Endothelial cell of umbilical vein (primary cell): ENCODE results near the gene SEZ6. TPM values are rescaled to one million over a fixed set of nuclear protein-coding genes. Genes with fewer than 3 reads are reported as not detected.

Experiments used
- BruUV-seq: library from RNA; stranded (reverse); fragments of 400-500 nt; replicated peaks from 2 replicates; lab custom pipeline; 2021; lab: Mats Ljungman, UMichigan
- CTCF ChIA-PET: fragments of 300-600, 350-600 bp; sonication (Branson Sonifier 250); formaldehyde crosslinking; loops from one replicate; lab custom pipeline; 2021; ENCODE audit warnings: antibody characterized with exemption, inconsistent platforms; lab: Charles Lee
- POLR2A ChIA-PET: fragments of 300-600, 350-600 bp; sonication (Branson Sonifier 250); formaldehyde crosslinking; loops from one replicate; lab custom pipeline; 2021; ENCODE audit warnings: antibody characterized with exemption, inconsistent platforms; lab: Charles Lee
- DNase-seq: peaks from one replicate; pipeline ENCODE4 v3.0.0-alpha.2; 2011; ENCODE audit warnings: low read depth, low spot score
- FAIRE-seq: peaks from 2 replicates; lab custom pipeline; 2011; peaks lifted over from hg19 to GRCh38; lab: Jason Lieb, UNC
- H2AFZ ChIP-seq: 2 replicates; pipeline ENCODE4 v1.6.0; 2012; ENCODE audit warnings: low read depth, low read length, control low read depth, inconsistent platforms
- H3K27ac ChIP-seq: 2 replicates; pipeline ENCODE4 v1.5.1; 2011; ENCODE audit warnings: low read depth, mild to moderate bottlenecking, control low read depth, low read length, moderate library complexity; ENCODE audit not compliant: insufficient read depth
- H3K27me3 ChIP-seq, 2 experiments: 2 replicates each; pipeline versions ENCODE4 v1.6.0 to v1.6.1; 2011; ENCODE audit warnings: low read length in 2 of 2, mixed read lengths in 1 of 2; ENCODE audit not compliant: control insufficient read depth in 2 of 2, insufficient read depth in 2 of 2
- H3K36me3 ChIP-seq, 2 experiments: 2 replicates in 1 of 2; 3 replicates in 1 of 2; pipeline ENCODE4 v1.5.1; 2011; ENCODE audit warnings: low read length in 2 of 2, mild to moderate bottlenecking in 1 of 2, moderate library complexity in 1 of 2; ENCODE audit not compliant: control insufficient read depth in 2 of 2, insufficient read depth in 2 of 2; ENCODE audit errors: extremely low read depth in 1 of 2
- H3K4me1 ChIP-seq: 3 replicates; pipeline ENCODE4 v1.5.1; 2011; ENCODE audit warnings: mild to moderate bottlenecking, low read length; ENCODE audit not compliant: control insufficient read depth, insufficient read depth; ENCODE audit errors: extremely low read depth
- H3K4me2 ChIP-seq: 2 replicates; pipeline ENCODE4 v1.6.1; 2011; ENCODE audit warnings: low read length, control low read depth, mixed read lengths; ENCODE audit not compliant: insufficient read depth
- H3K4me3 ChIP-seq, 3 experiments: fragments of 200-600 bp in 1 of 3; sonication (generic), shearing (Covaris generic) in 1 of 3; replicated peaks in 1 of 3; 2 replicates each; pipeline ENCODE4 v1.5.1; 2011 to 2016; ENCODE audit warnings: control low read depth in 3 of 3, low read length in 3 of 3, mild to moderate bottlenecking in 2 of 3, inconsistent platforms in 1 of 3, low read depth in 1 of 3, moderate library complexity in 1 of 3; ENCODE audit not compliant: insufficient read depth in 1 of 3
- H3K79me2 ChIP-seq: 2 replicates; pipeline ENCODE4 v1.6.0; 2012; ENCODE audit warnings: low read length, inconsistent platforms; ENCODE audit not compliant: control insufficient read depth, insufficient read depth
- H3K9ac ChIP-seq: replicated peaks from 2 replicates; pipeline ENCODE3; 2011; ENCODE audit warnings: low read length, control low read depth; ENCODE audit not compliant: insufficient read depth; ENCODE audit errors: extremely low read depth
- H3K9me1 ChIP-seq: replicated peaks from 3 replicates; pipeline ENCODE4 v1.6.0; 2011; ENCODE audit warnings: mild to moderate bottlenecking, low read length; ENCODE audit not compliant: control insufficient read depth, insufficient read depth; ENCODE audit errors: extremely low read depth
- H3K9me3 ChIP-seq: replicated peaks from 2 replicates; pipeline ENCODE4 v1.5.1; 2012; ENCODE audit warnings: low read length, inconsistent platforms; ENCODE audit not compliant: control insufficient read depth, insufficient read depth
- H4K20me1 ChIP-seq: replicated peaks from 2 replicates; pipeline ENCODE3; 2011; ENCODE audit warnings: mild to moderate bottlenecking, low read length; ENCODE audit not compliant: control insufficient read depth, insufficient read depth; ENCODE audit errors: extremely low read depth
- CTCF ChIP-seq, 2 donors: IDR thresholded peaks; 1 replicate in 1 of 2; 2 replicates in 1 of 2; pipeline ENCODE4 v1.5.1; 2011; ENCODE audit warnings: low read length in 2 of 2, mild to moderate bottlenecking in 2 of 2, moderate library complexity in 2 of 2, control low read depth in 1 of 2, inconsistent platforms in 1 of 2, low read depth in 1 of 2; ENCODE audit not compliant: insufficient read depth in 1 of 2; ENCODE audit errors: extremely low read depth in 1 of 2
- EZH2 ChIP-seq: IDR thresholded peaks from 2 replicates; pipeline ENCODE4 v1.6.1; 2012; ENCODE audit warnings: borderline replicate concordance, low read depth, mild to moderate bottlenecking, moderate library complexity, low read length, inconsistent platforms; ENCODE audit not compliant: severe bottlenecking
- FOS ChIP-seq: IDR thresholded peaks from 2 replicates; pipeline ENCODE4 v1.6.1; 2011; ENCODE audit warnings: mild to moderate bottlenecking, low read length, moderate library complexity, borderline replicate concordance; ENCODE audit not compliant: insufficient read depth
- GATA2 ChIP-seq: IDR thresholded peaks from 2 replicates; pipeline ENCODE4 v1.7.0; 2011; ENCODE audit warnings: low read depth, mild to moderate bottlenecking, moderate library complexity, mixed read lengths, low read length; ENCODE audit not compliant: insufficient read length, insufficient read depth
- JUN ChIP-seq: IDR thresholded peaks from 2 replicates; pipeline ENCODE4 v1.6.1; 2011; ENCODE audit warnings: borderline replicate concordance, low read depth; ENCODE audit not compliant: insufficient read length, insufficient read depth
- MAX ChIP-seq: IDR thresholded peaks from 2 replicates; pipeline ENCODE4 v1.6.1; 2011; ENCODE audit not compliant: insufficient read depth, insufficient read length
- MYC ChIP-seq: IDR thresholded peaks from one replicate; pipeline ENCODE4 v1.6.1; 2011; ENCODE audit warnings: mild to moderate bottlenecking, low read depth, low read length
- POLR2A ChIP-seq: IDR thresholded peaks from 2 replicates; pipeline ENCODE4 v1.6.1; 2012; ENCODE audit warnings: low read depth, mild to moderate bottlenecking, control low read depth, low read length
- POLR2AphosphoS5 ChIP-seq: IDR thresholded peaks from 2 replicates; pipeline ENCODE4 v1.6.1; 2012; ENCODE audit warnings: low read depth, mild to moderate bottlenecking, control low read depth, low read length, moderate library complexity; ENCODE audit not compliant: insufficient read depth
- dilution Hi-C: fragments of 300-500 bp; cut with MboI; formaldehyde crosslinking; loops from one replicate; pipeline ENCODE4 v1.15.0; 2019; ENCODE audit warnings: low sequenced_read_pairs; ENCODE audit not compliant: extremely low pct_ligation_motif_present
- intact Hi-C: fragments of 100-400 bp; cut with micrococcal nuclease; formaldehyde crosslinking; loops from one replicate; pipeline ENCODE4 v1.10.0; 2022
- polyA plus RNA-seq, 4 experiments: library from polyadenylated mRNA; depleted of rRNA in 3 of 4; stranded (reverse) in 3 of 4; unstranded in 1 of 4; fragments of >200 nt; gene quantifications; 2 replicates each; pipeline versions ENCODE4 v1.2.1 to v1.2.3, GENCODE V29; 2011 to 2012; ENCODE audit warnings: missing spikeins in 1 of 4
- total RNA-seq: library from RNA; stranded (reverse); gene quantifications from 2 replicates; pipeline ENCODE4 v1.2.3, GENCODE V29; 2021

Gene SEZ6
- total and polyA plus RNA-seq, 2 donors (not counting 3 experiments of a cell fraction or from before 2014, with no cell fraction given): not detected

- TF ChIP-seq EZH2 (no peak), FOS (no peak), GATA2 (no peak), MYC (no peak), MAX (no peak), JUN (no peak), CTCF (IDR thresholded peaks at IDR 0.05; ENCODE audit: extremely low read depth in 1 of 2, insufficient read depth in 1 of 2, low read depth in 1 of 2, low read length in 2 of 2) (no peak), POLR2A (no peak), POLR2AphosphoS5 (no peak)
- CTCF ChIA-PET: interaction anchor here (1.5 to 2.9 kb wide), 3 partner anchors 31 to 84 kb away, joined by 6 to 13 read pairs (median 8); no protein-coding TSS in a partner anchor
These were observed 44.3 kb upstream of the SEZ6 start for GRCh38 chr17:29050176-29050575.

More at GRCh38 chr17:29050176-29050575, 44.3 kb upstream of the SEZ6 start:
- FAIRE-seq: no peak
- H3K9ac ChIP-seq: no peak overlapping the region
- H3K4me1 ChIP-seq: no peaks in the 10 kb centered on the region
- H3K9me1 ChIP-seq: no peaks in the 10 kb centered on the region
- no peak overlapping the region for H3K27ac ChIP-seq
- no peak overlapping the region for H3K4me2 ChIP-seq
- H3K36me3 ChIP-seq: no peaks in the 10 kb centered on the region
- H3K79me2 ChIP-seq: no peaks in the 10 kb centered on the region
- H4K20me1 ChIP-seq: no peaks in the 10 kb centered on the region
- dilution Hi-C loops (no loop called here), intact Hi-C loops (loop anchor here (5.0 kb wide), 1 partner anchor 83 kb away; no protein-coding TSS in a partner anchor)
- POLR2A ChIA-PET: no interaction called here
- BruUV-seq: no TSS peak
- DNase-seq: no peak
- H3K4me3 ChIP-seq: no peak overlapping the region
- H3K27me3 ChIP-seq: peaks cover 15 to 22% of the 10 kb centered on the region in 2 experiments
- no peaks in the 10 kb centered on the region for H3K9me3 ChIP-seq
- H2AFZ ChIP-seq: no peak overlapping the region
